ENCODE data around the gene NIFK. TPM values are rescaled to one million over a fixed set of nuclear protein-coding genes. Genes with fewer than 3 reads are reported as not detected.
"Not testable (repeated sequence)": the region's sequence is repeated elsewhere in the genome, so short reads cannot be mapped to it uniquely, and the experiment has no call there.

Gene NIFK
- total and polyA plus RNA-seq, 2 experiments from 2014 or later, result 53.6 to 54.6 TPM

GRCh38 chr2:121735518-121736074 is 1.1 kb downstream of the NIFK start:
- no peaks in the 10 kb centered on the region for H3K36me3 ChIP-seq (replicated peaks; ENCODE audit: insufficient read depth, low read depth)
- H2AFZ ChIP-seq, result peak overlapping the region; percentile 53
- H4K20me1 ChIP-seq (ENCODE audit: insufficient read depth, poor library complexity, severe bottlenecking), result no peaks in the 10 kb centered on the region
- H3K9me3 ChIP-seq (ENCODE audit: low read depth), result no peaks in the 10 kb centered on the region
- no peak for DNase-seq (ENCODE audit: low spot score)
- H3K4me2 ChIP-seq, result peak overlapping the region; percentile 80
- WGBS (ENCODE audit: low lambda C conversion rate, missing lambda C conversion rate), result 42% methylated on average over 10 of the region's 10 CpGs
- no peaks in the 10 kb centered on the region for H3K4me1 ChIP-seq (ENCODE audit: insufficient read depth)
- H3K27ac ChIP-seq, result peak overlapping the region; percentile 77
- H3K27me3 ChIP-seq, result no peaks in the 10 kb centered on the region
- TF ChIP-seq CTCF (IDR thresholded peaks at IDR 0.05; ENCODE audit: poor library complexity) (peak; percentile 33), EZH2phosphoT487 (IDR thresholded peaks at IDR 0.05; ENCODE audit: low read depth, severe bottlenecking, unreplicated experiment) (no peak), EZH2 (IDR thresholded peaks at IDR 0.05; ENCODE audit: borderline replicate concordance) (no peak)
- no peaks in the 10 kb centered on the region for H3K9me2 ChIP-seq (replicated peaks; ENCODE audit: insufficient read depth)
- peaks cover 42% of the 10 kb centered on the region for H3K79me2 ChIP-seq
- peak overlapping the region; percentile 38 for H3K4me3 ChIP-seq

GRCh38 chr2:121734544-121734943 is 2.1 kb downstream of the NIFK start:
- not testable (repeated sequence) for H3K27me3 ChIP-seq; H3K27ac ChIP-seq; H3K9me2 ChIP-seq (replicated peaks; ENCODE audit: insufficient read depth); H4K20me1 ChIP-seq (ENCODE audit: insufficient read depth, poor library complexity, severe bottlenecking); H3K4me2 ChIP-seq; H3K36me3 ChIP-seq (replicated peaks; ENCODE audit: insufficient read depth, low read depth); H3K4me3 ChIP-seq; DNase-seq (ENCODE audit: low spot score); H3K4me1 ChIP-seq (ENCODE audit: insufficient read depth); H2AFZ ChIP-seq; H3K9me3 ChIP-seq (ENCODE audit: low read depth)
- peaks cover 42% of the 10 kb centered on the region for H3K79me2 ChIP-seq
- 99% methylated on average over 11 of the region's 11 CpGs for WGBS (ENCODE audit: low lambda C conversion rate, missing lambda C conversion rate)

GRCh38 chr2:121731366-121731765 is 5.3 kb downstream of the NIFK start:
- WGBS (ENCODE audit: low lambda C conversion rate, missing lambda C conversion rate), result 77% methylated on average over 6 of the region's 6 CpGs
- TF ChIP-seq EZH2 (IDR thresholded peaks at IDR 0.05; ENCODE audit: borderline replicate concordance) (no peak), CTCF (IDR thresholded peaks at IDR 0.05; ENCODE audit: poor library complexity) (no peak), EZH2phosphoT487 (IDR thresholded peaks at IDR 0.05; ENCODE audit: low read depth, severe bottlenecking, unreplicated experiment) (no peak)
- Histone ChIP-seq H3K4me2 (no peak overlapping the region), H3K4me1 (ENCODE audit: insufficient read depth) (no peaks in the 10 kb centered on the region), H3K9me2 (replicated peaks; ENCODE audit: insufficient read depth) (no peaks in the 10 kb centered on the region), H3K27me3 (no peaks in the 10 kb centered on the region), H3K79me2 (peaks cover 41% of the 10 kb centered on the region), H3K4me3 (no peak overlapping the region), H2AFZ (no peak overlapping the region), H3K36me3 (replicated peaks; ENCODE audit: insufficient read depth, low read depth) (no peaks in the 10 kb centered on the region), H3K9me3 (ENCODE audit: low read depth) (no peaks in the 10 kb centered on the region), H3K27ac (no peak overlapping the region), H4K20me1 (ENCODE audit: insufficient read depth, poor library complexity, severe bottlenecking) (no peaks in the 10 kb centered on the region)
- DNase-seq (ENCODE audit: low spot score), result no peak

- no peak overlapping the region for H3K4me2 ChIP-seq
- no peaks in the 10 kb centered on the region for H3K27me3 ChIP-seq
- no peaks in the 10 kb centered on the region for H3K4me1 ChIP-seq (ENCODE audit: insufficient read depth)
- no peak overlapping the region for H3K27ac ChIP-seq
- H3K4me3 ChIP-seq, result no peak overlapping the region
- no peaks in the 10 kb centered on the region for H3K9me3 ChIP-seq (ENCODE audit: low read depth)
- peaks cover 7% of the 10 kb centered on the region for H3K79me2 ChIP-seq
- no peak overlapping the region for H2AFZ ChIP-seq
- DNase-seq (ENCODE audit: low spot score), result no peak
- TF ChIP-seq EZH2 (IDR thresholded peaks at IDR 0.05; ENCODE audit: borderline replicate concordance) (no peak), EZH2phosphoT487 (IDR thresholded peaks at IDR 0.05; ENCODE audit: low read depth, severe bottlenecking, unreplicated experiment) (no peak), CTCF (IDR thresholded peaks at IDR 0.05; ENCODE audit: poor library complexity) (no peak)
- no peaks in the 10 kb centered on the region for H3K36me3 ChIP-seq (replicated peaks; ENCODE audit: insufficient read depth, low read depth)
- no peaks in the 10 kb centered on the region for H3K9me2 ChIP-seq (replicated peaks; ENCODE audit: insufficient read depth)
- H4K20me1 ChIP-seq (ENCODE audit: insufficient read depth, poor library complexity, severe bottlenecking), result no peaks in the 10 kb centered on the region
Measured at GRCh38 chr2:121727950-121728349, 8.7 kb downstream of the NIFK start.

Measured in hepatocyte (in vitro differentiated cells).